Measurements from ENCODE around the gene IFI44L.

IFI44L gene

DNA sequence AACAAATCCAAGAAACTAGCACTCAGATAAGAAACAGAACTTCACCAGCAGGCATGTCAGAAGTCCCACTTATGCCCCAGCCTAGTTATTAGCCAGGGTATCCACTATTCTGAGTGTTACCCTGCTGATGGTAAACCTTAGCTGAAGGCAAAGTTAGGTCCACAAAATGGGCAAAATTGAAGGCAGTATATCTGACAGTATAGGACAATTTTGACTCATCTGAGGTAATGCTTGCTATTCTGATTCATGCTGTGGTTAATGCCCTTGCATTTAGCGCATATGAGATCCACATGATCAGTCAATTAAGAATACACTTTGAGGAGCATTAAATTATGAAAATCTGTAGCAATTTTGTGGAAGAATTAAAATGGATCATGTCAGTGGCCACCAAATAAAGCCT, 44.5 kb downstream of the IFI44L start:
- TF ChIP-seq, protein P1, sequence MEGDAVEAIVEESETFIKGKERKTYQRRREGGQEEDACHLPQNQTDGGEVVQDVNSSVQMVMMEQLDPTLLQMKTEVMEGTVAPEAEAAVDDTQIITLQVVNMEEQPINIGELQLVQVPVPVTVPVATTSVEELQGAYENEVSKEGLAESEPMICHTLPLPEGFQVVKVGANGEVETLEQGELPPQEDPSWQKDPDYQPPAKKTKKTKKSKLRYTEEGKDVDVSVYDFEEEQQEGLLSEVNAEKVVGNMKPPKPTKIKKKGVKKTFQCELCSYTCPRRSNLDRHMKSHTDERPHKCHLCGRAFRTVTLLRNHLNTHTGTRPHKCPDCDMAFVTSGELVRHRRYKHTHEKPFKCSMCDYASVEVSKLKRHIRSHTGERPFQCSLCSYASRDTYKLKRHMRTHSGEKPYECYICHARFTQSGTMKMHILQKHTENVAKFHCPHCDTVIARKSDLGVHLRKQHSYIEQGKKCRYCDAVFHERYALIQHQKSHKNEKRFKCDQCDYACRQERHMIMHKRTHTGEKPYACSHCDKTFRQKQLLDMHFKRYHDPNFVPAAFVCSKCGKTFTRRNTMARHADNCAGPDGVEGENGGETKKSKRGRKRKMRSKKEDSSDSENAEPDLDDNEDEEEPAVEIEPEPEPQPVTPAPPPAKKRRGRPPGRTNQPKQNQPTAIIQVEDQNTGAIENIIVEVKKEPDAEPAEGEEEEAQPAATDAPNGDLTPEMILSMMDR (IDR thresholded peaks at IDR 0.05; ENCODE audit: low read depth, low read length, missing control alignments), result no peak
- H3K4me3 ChIP-seq (replicated peaks; ENCODE audit: low read depth, low read length), result no peak overlapping the region
- DNase-seq (ENCODE audit: extremely low read depth, low read depth), result no peak

DNA sequence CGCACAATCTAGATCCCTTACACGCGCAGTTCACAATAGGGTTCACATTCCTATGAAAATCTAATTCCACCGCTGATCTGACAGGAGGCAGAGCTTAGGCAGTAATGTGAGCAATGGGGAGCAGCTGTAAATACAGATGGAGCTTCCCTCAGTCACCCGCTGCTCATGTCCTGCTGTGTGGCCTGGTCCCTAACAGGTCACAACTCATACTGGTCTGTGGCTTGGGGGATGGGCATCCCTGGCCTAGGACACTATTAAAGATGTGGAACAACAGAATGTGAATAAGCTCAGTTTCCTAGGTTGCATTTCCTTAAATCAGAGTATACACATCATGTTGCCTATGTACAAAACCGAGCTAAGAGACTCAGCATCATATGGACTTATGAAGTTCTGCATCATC, 45.6 kb downstream of the IFI44L start:
- DNase-seq (ENCODE audit: extremely low read depth, low read depth), result no peak
- H3K4me3 ChIP-seq (replicated peaks; ENCODE audit: low read depth, low read length), result no peak overlapping the region
- TF ChIP-seq, protein P1 (IDR thresholded peaks at IDR 0.05; ENCODE audit: low read depth, low read length, missing control alignments), result no peak

DNA sequence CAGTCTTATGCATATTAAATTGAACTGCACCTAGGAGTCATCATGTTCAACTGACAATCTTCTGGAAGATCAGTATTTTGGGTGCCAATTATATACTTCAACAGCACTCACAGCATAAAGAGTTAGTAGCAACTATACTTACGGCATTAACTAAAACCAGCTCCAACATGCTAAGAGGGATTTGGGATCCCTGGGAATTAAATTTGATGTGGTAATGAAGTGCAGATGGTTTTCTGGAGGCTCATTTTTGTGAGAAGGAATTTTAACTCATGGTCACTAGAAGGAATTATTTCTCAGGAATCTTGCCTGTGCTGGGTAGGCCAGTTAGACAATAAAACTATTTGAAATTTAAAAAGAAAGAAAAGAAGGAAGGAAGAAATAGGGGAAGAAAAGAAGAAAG, 47.7 kb downstream of the IFI44L start:
- H3K4me3 ChIP-seq (replicated peaks; ENCODE audit: low read depth, low read length), result no peak overlapping the region
- DNase-seq (ENCODE audit: extremely low read depth, low read depth), result no peak
- TF ChIP-seq, protein P1 (IDR thresholded peaks at IDR 0.05; ENCODE audit: low read depth, low read length, missing control alignments), result no peak

DNA sequence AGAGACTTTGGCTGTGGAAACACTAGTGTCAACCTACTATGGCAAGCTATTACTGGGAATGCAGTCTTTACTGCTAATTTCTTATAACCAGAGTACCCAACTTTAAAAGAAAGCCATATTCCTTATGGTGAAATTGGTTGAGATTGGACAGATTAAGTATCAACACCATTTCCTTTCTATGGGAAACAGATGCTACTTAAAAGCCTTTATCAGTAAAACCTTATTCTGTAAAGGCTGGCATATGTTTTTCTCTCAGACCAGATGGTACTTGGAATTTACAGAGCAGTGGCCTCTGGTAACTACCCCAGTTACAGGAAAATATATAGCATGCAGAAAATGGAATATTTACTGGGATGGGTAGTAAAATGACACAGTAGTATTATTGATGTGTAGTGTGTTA, 48.2 kb downstream of the IFI44L start:
- TF ChIP-seq, protein P1 (IDR thresholded peaks at IDR 0.05; ENCODE audit: low read depth, low read length, missing control alignments), result no peak
- DNase-seq (ENCODE audit: extremely low read depth, low read depth), result no peak
- no peak overlapping the region for H3K4me3 ChIP-seq (replicated peaks; ENCODE audit: low read depth, low read length)

DNA sequence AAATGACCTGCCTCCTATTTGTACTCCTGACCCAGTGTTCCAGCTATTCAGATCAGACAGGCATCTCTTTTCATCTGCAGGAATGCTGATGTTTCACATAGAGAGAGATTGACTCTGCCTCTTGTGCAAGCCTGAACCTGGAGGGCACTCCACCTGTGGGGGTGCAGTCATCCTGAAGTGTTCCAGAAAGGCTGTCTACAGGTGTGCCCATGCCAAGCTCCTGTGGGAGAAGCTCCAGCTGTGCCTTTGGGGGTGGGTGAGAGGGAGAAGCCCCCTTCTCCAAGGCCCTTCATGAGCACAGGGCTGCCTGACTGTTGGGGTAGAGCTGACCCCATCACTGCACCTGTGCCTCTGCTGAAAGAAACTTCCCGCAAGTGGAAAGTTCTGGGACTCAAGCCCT, 52.2 kb downstream of the IFI44L start:
- TF ChIP-seq, protein P1 (IDR thresholded peaks at IDR 0.05; ENCODE audit: low read depth, low read length, missing control alignments), result no peak

DNA sequence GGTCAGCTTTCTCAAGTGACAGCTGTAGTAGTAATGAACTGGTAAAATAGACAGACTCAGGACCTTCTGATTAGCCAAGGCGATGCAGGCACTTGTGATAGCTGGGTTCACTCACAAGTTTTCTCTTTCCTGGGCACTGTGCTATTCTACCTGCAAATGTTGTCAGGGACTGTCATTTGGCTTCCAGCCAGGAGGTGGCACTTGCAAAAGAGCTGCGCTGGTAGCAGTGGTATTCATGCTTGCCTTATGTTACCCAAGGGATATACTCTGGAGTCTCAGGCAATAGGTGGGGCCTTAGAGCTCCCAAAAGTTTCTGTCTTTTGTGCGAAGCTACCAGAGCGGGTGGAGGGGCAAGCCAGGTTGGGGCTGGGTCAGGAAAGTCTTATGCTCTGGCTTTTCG, 52.9 kb downstream of the IFI44L start:
- TF ChIP-seq, protein P1 (IDR thresholded peaks at IDR 0.05; ENCODE audit: low read depth, low read length, missing control alignments), result no peak
- DNase-seq (ENCODE audit: extremely low read depth, low read depth), result no peak
- H3K4me3 ChIP-seq (replicated peaks; ENCODE audit: low read depth, low read length), result no peak overlapping the region

More for the DNA sequence above, 52.2 kb downstream of the IFI44L start:
- H3K4me3 ChIP-seq (replicated peaks; ENCODE audit: low read depth, low read length), result no peak overlapping the region
- no peak for DNase-seq (ENCODE audit: extremely low read depth, low read depth)

DNA sequence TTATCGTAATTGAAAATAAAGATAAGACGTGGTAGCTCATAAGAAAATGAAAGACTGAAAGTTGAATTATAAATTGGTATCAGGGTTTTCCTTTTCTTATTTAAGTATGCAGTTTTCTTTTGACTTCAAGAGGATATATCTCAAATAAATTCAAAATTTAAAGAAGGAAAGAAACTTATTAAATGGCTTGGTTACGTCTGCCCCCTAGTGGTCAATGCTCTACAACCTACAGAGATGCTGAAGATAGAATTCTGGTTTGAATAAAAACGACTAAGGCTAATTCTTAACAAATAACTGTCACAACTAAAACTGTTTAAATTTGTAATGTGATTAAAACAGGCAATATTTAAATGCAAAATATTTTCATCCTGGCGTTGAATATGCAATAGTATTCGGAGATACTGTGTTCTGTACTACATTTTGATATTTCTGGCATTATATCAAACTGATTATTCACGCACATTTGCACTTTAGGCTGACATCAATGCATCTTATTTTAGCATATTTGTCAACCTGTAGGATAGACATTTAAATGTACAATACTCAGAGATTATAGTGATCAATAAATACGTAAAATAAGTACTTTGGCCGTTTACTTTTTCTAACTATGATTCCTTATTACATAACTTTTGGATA, 56.2 kb downstream of the IFI44L start:
- no peak overlapping the region for H3K4me3 ChIP-seq (replicated peaks; ENCODE audit: low read depth, low read length)
- TF ChIP-seq, protein P1 (IDR thresholded peaks at IDR 0.05; ENCODE audit: low read depth, low read length, missing control alignments), result peak; percentile 66
- DNase-seq (ENCODE audit: extremely low read depth, low read depth), result no peak

Data from HFF-Myc (cell line).